GM23338 (cell line): Measurements from ENCODE around the gene ATG2B. TPM values are rescaled to one million over a fixed set of nuclear protein-coding genes. Genes with fewer than 3 reads are reported as not detected.

ENCODE experiments used
- ATAC-seq: fragments of 200-7000 bp; cut with Tn5 transposase; 3 replicates; pipeline ENCODE4 v1.9.1; 2020
- DNase-seq: peaks from one replicate; pipeline ENCODE4 v3.0.0-alpha.2; 2015; ENCODE audit warnings: low spot score
- H2AFZ ChIP-seq: fragments of 200-600 bp; sonication (generic); 2 replicates; pipeline ENCODE4 v1.8.0; 2016; ENCODE audit warnings: antibody characterized with exemption, mild to moderate bottlenecking, moderate library complexity
- H3F3A ChIP-seq: fragments of 200-600 bp; sonication (generic); replicated peaks from 2 replicates; pipeline ENCODE4 v1.8.0; 2017; ENCODE audit warnings: antibody characterized with exemption, mixed run types, low read depth
- H3K27ac ChIP-seq: fragments of 200-600 bp; sonication (generic); 2 replicates; pipeline ENCODE4 v1.6.1; 2016; ENCODE audit warnings: low read depth
- H3K27me3 ChIP-seq: fragments of 200-600 bp; sonication (generic); 2 replicates; pipeline ENCODE4 v1.8.0; 2016; ENCODE audit warnings: mild to moderate bottlenecking, mixed run types, moderate library complexity; ENCODE audit not compliant: insufficient read depth
- H3K36me3 ChIP-seq: fragments of 200-600 bp; sonication (generic); 2 replicates; pipeline ENCODE4 v1.8.0; 2016; ENCODE audit warnings: mild to moderate bottlenecking; ENCODE audit not compliant: insufficient read depth
- H3K4me1 ChIP-seq: fragments of 200-600 bp; sonication (generic); 2 replicates; pipeline ENCODE4 v1.8.0; 2016; ENCODE audit warnings: mild to moderate bottlenecking, moderate library complexity; ENCODE audit not compliant: insufficient read depth
- H3K4me2 ChIP-seq: fragments of 200-600 bp; sonication (generic); 2 replicates; pipeline ENCODE4 v1.7.1; 2017; ENCODE audit warnings: mixed run types
- H3K4me3 ChIP-seq: fragments of 200-600 bp; sonication (generic); 2 replicates; pipeline ENCODE4 v1.6.1; 2016; ENCODE audit warnings: mixed run types
- H3K79me2 ChIP-seq: fragments of 200-600 bp; sonication (generic); replicated peaks from 2 replicates; pipeline ENCODE4 v1.8.0; 2017; ENCODE audit warnings: mild to moderate bottlenecking; ENCODE audit not compliant: insufficient read depth
- H3K9me2 ChIP-seq: fragments of 200-600 bp; sonication (generic); 2 replicates; pipeline ENCODE4 v1.8.0; 2017; ENCODE audit not compliant: insufficient read depth
- H4K20me1 ChIP-seq: fragments of 200-600 bp; sonication (generic); replicated peaks from 2 replicates; pipeline ENCODE4 v1.8.0; 2017; ENCODE audit warnings: mild to moderate bottlenecking; ENCODE audit not compliant: insufficient read depth
- H3K27ac Mint-ChIP-seq: 2 replicates; pipeline ENCODE4 v1.8.0; 2020; ENCODE audit warnings: inconsistent platforms, mild to moderate bottlenecking, moderate library complexity, mixed read lengths
- H3K27me3 Mint-ChIP-seq: 3 replicates; pipeline ENCODE4 v1.8.0; 2022; ENCODE audit warnings: low read depth, mild to moderate bottlenecking, moderate library complexity, mixed read lengths, inconsistent platforms; ENCODE audit not compliant: insufficient read depth, poor library complexity
- H3K36me3 Mint-ChIP-seq: 3 replicates; pipeline ENCODE4 v1.8.0; 2021; ENCODE audit warnings: low read depth, mild to moderate bottlenecking, inconsistent platforms, moderate library complexity, mixed read lengths
- H3K4me1 Mint-ChIP-seq: 3 replicates; pipeline ENCODE4 v1.8.0; 2020; ENCODE audit warnings: mild to moderate bottlenecking, inconsistent platforms, mixed read lengths
- H3K4me3 Mint-ChIP-seq: 3 replicates; pipeline ENCODE4 v1.8.0; 2021; ENCODE audit warnings: moderate library complexity, mild to moderate bottlenecking, inconsistent platforms, mixed read lengths
- H3K9me3 Mint-ChIP-seq: 3 replicates; pipeline ENCODE4 v1.8.0; 2020; ENCODE audit warnings: moderate library complexity, mild to moderate bottlenecking, inconsistent platforms, mixed read lengths
- CTCF ChIP-seq, 2 experiments: fragments of 200-600 bp in 1 of 2; sonication (generic) in 1 of 2; conservative IDR thresholded peaks; 2 replicates each; pipeline versions ENCODE4 v1.5.1 to v1.6.1; 2016 to 2017; ENCODE audit warnings: antibody characterized with exemption in 2 of 2, low read depth in 2 of 2, mild to moderate bottlenecking in 2 of 2, moderate library complexity in 1 of 2
- EZH2phosphoT487 ChIP-seq: fragments of 200-600 bp; sonication (generic); IDR thresholded peaks from one replicate; pipeline ENCODE4 v1.8.1; 2018; ENCODE audit warnings: antibody characterized with exemption; ENCODE audit not compliant: unreplicated experiment
- POLR2AphosphoS5 ChIP-seq: IDR thresholded peaks from 2 replicates; pipeline ENCODE4 v1.6.1; 2016; ENCODE audit warnings: antibody characterized with exemption, low read depth
- STAT1 ChIP-seq: IDR thresholded peaks from one replicate; pipeline ENCODE4 v1.6.1; 2016; ENCODE audit warnings: antibody characterized with exemption; ENCODE audit not compliant: unreplicated experiment
- ZNF462 ChIP-seq: fragments of 250-450 bp; sonication (Bioruptor Pico); IDR thresholded peaks from 2 replicates; pipeline ENCODE4 v1.5.0; 2020; ENCODE audit warnings: mild to moderate bottlenecking, moderate library complexity
- polyA plus RNA-seq: library from polyadenylated mRNA; unstranded; fragments of >200 nt; fragmentation: Nextera tagmentation; extraction: Ambion mirVana; gene quantifications from 2 replicates; pipeline ENCODE4 v1.2.1, GENCODE V29; 2016
- total RNA-seq: library from RNA; depleted of rRNA; stranded (reverse); fragments of >200 nt; shearing (Covaris generic); gene quantifications from 2 replicates; pipeline ENCODE4 v1.2.3, GENCODE V29; 2014

Gene ATG2B
- total and polyA plus RNA-seq, 2 experiments from 2014 or later: 3.8 to 15.4 TPM

- ATAC-seq (no peak), DNase-seq (peak; percentile 25)
- Histone ChIP-seq H3K4me2 (no peak overlapping the region), H3K4me3 (no peak overlapping the region), H3F3A (no peaks in the 10 kb centered on the region), H3K27me3 (no peaks in the 10 kb centered on the region), H3K36me3 (0 out of 2 replicates have a peak, but pooled peaks cover 2% of the 10 kb centered on the region), H3K9me2 (no peaks in the 10 kb centered on the region), H3K79me2 (no peaks in the 10 kb centered on the region), H3K27ac (no peak overlapping the region), H3K4me1 (no peaks in the 10 kb centered on the region), H2AFZ (no peak overlapping the region), H4K20me1 (no peaks in the 10 kb centered on the region; the same call in 1 of the 2 replicates)
- Mint-ChIP-seq H3K4me3 (no peak overlapping the region), H3K9me3 (no peaks in the 10 kb centered on the region), H3K27me3 (peaks cover 2% of the 10 kb centered on the region), H3K36me3 (no peaks in the 10 kb centered on the region), H3K4me1 (peaks cover 5% of the 10 kb centered on the region; the same call in 2 of the 3 replicates), H3K27ac (no peak overlapping the region)
- TF ChIP-seq CTCF (conservative IDR thresholded peaks at IDR 0.05; ENCODE audit: low read depth in 2 of 2) (0 out of 4 replicates have a peak, but pooled peaks of 1 of the 2 experiments have one; percentile 24), EZH2phosphoT487 (no peak)
Observed at GRCh38 chr14:96307434-96307833, 55.7 kb downstream of the ATG2B start.

- Histone ChIP-seq H3K27me3 (no peaks in the 10 kb centered on the region), H3K9me2 (no peaks in the 10 kb centered on the region), H4K20me1 (no peaks in the 10 kb centered on the region), H2AFZ (no peak overlapping the region), H3K4me3 (no peak overlapping the region), H3K4me2 (no peak overlapping the region), H3K4me1 (no peaks in the 10 kb centered on the region), H3K36me3 (0 out of 2 replicates have a peak, but pooled peaks cover 2% of the 10 kb centered on the region), H3K79me2 (no peaks in the 10 kb centered on the region), H3F3A (no peaks in the 10 kb centered on the region), H3K27ac (no peak overlapping the region)
- peak; percentile 53 to 62 for TF ChIP-seq CTCF (conservative IDR thresholded peaks at IDR 0.05; ENCODE audit: low read depth in 2 of 2)
- no peak for TF ChIP-seq STAT1
- Mint-ChIP-seq H3K36me3 (no peaks in the 10 kb centered on the region), H3K27ac (0 out of 2 replicates have a peak overlapping the region, but pooled peaks have one; percentile 49), H3K4me3 (no peak overlapping the region), H3K9me3 (no peaks in the 10 kb centered on the region), H3K27me3 (peaks cover 2% of the 10 kb centered on the region), H3K4me1 (peaks cover 5% of the 10 kb centered on the region; the same call in 2 of the 3 replicates)
- DNase-seq (peak; percentile 81), ATAC-seq (peak; percentile 99)
Observed at GRCh38 chr14:96304956-96305355, 58.2 kb downstream of the ATG2B start.

GRCh38 chr14:96303981-96304380 lies 59.2 kb downstream of the ATG2B start:
- Mint-ChIP-seq H3K4me3 (no peak overlapping the region), H3K27ac (no peak overlapping the region), H3K36me3 (no peaks in the 10 kb centered on the region), H3K4me1 (peaks cover 5% of the 10 kb centered on the region; the same call in 2 of the 3 replicates), H3K9me3 (no peaks in the 10 kb centered on the region), H3K27me3 (peaks cover 2% of the 10 kb centered on the region)
- DNase-seq (no peak), ATAC-seq (no peak)
- no peak overlapping the region for H3K4me3 ChIP-seq
- H3F3A ChIP-seq: no peaks in the 10 kb centered on the region
- H3K4me2 ChIP-seq: no peak overlapping the region
- no peaks in the 10 kb centered on the region for H3K27me3 ChIP-seq
- no peaks in the 10 kb centered on the region for H3K9me2 ChIP-seq
- H3K4me1 ChIP-seq: no peaks in the 10 kb centered on the region
- no peak overlapping the region for H2AFZ ChIP-seq
- H3K36me3 ChIP-seq: 0 out of 2 replicates have a peak, but pooled peaks cover 2% of the 10 kb centered on the region
- no peaks in the 10 kb centered on the region for H4K20me1 ChIP-seq
- H3K27ac ChIP-seq: no peak overlapping the region
- H3K79me2 ChIP-seq: no peaks in the 10 kb centered on the region
- no peak for TF ChIP-seq POLR2AphosphoS5
- TF ChIP-seq ZNF462 (CRISPR knock-in tag): no peak
